Measurements from ENCODE around the gene LYSMD4.

Gene LYSMD4

GRCh38 chr15:99731336-99732123 lies 1.7 kb downstream of the LYSMD4 start:
- DNase-seq: no peak

- no peak for DNase-seq
These were observed 3.3 kb downstream of the LYSMD4 start for GRCh38 chr15:99729920-99730319.

- DNase-seq: no peak
These were observed 3.9 kb downstream of the LYSMD4 start for GRCh38 chr15:99729327-99729726.

- no peak for DNase-seq
These were observed 4.3 kb downstream of the LYSMD4 start for GRCh38 chr15:99728916-99729315.

GRCh38 chr15:99727733-99728132 lies 5.5 kb downstream of the LYSMD4 start:
- no peak for DNase-seq

GRCh38 chr15:99727330-99727729 lies 5.9 kb downstream of the LYSMD4 start:
- DNase-seq: no peak

- DNase-seq: no peak
These were observed 6.9 kb downstream of the LYSMD4 start for GRCh38 chr15:99726333-99726732.

GRCh38 chr15:99722406-99722805 lies 10.8 kb downstream of the LYSMD4 start:
- no peak for DNase-seq

GRCh38 chr15:99721896-99722295 lies 11.3 kb downstream of the LYSMD4 start:
- no peak for DNase-seq

GRCh38 chr15:99721104-99721778 lies 12.0 kb downstream of the LYSMD4 start:
- no peak for DNase-seq

- no peak for DNase-seq
These were observed 12.7 kb downstream of the LYSMD4 start for GRCh38 chr15:99720533-99720932.

- no peak for DNase-seq
These were observed 14.1 kb downstream of the LYSMD4 start for GRCh38 chr15:99719096-99719541.

- DNase-seq: no peak
These were observed 14.8 kb downstream of the LYSMD4 start for GRCh38 chr15:99718421-99718820.

GRCh38 chr15:99717161-99718009 lies 15.9 kb downstream of the LYSMD4 start:
- no peak for DNase-seq

- no peak for DNase-seq
These were observed 16.6 kb downstream of the LYSMD4 start for GRCh38 chr15:99716540-99717095.

- no peak for DNase-seq
These were observed 20.8 kb downstream of the LYSMD4 start for GRCh38 chr15:99712415-99712814.

- DNase-seq: no peak
These were observed 21.6 kb downstream of the LYSMD4 start for GRCh38 chr15:99711625-99712024.

GRCh38 chr15:99709243-99709986 lies 23.8 kb downstream of the LYSMD4 start:
- DNase-seq: no peak

- DNase-seq: no peak
These were observed 24.7 kb downstream of the LYSMD4 start for GRCh38 chr15:99708563-99708962.

- DNase-seq: no peak
These were observed 25.6 kb downstream of the LYSMD4 start for GRCh38 chr15:99707473-99708270.

GRCh38 chr15:99706557-99707303 lies 26.5 kb downstream of the LYSMD4 start:
- no peak for DNase-seq
